ENCODE measurements around the gene TIMM13. TPM values are rescaled to one million over a fixed set of nuclear protein-coding genes. Genes with fewer than 3 reads are reported as not detected.
"Not testable (repeated sequence)": the region's sequence is repeated elsewhere in the genome, so short reads cannot be mapped to it uniquely, and the experiment has no call there.

The TIMM13 gene
- total RNA-seq, 5 donors from 2014 or later (not counting 1 experiment from before 2014, with no cell fraction given), result 22.4 to 50.9 (median 33.7) TPM

DNA sequence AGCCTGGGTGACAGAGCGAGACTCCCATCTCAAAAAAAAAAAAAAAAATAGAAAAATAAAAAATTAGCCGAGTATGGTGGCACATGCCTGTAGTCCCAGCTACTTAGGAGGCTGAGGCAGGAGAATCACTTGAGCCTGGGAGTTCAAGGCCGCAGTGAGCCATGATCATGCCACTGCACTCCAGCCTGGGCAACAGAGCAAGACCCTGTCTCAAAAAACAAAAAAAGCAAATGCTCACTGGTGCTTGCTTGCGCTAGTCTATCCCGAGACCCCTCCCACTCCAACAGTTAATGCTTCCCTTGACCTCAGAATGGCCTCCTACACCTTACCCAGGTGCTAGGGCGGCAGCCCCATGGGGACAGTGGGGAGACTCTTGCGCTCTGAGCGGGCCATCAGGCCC, 9.9 kb downstream of the TIMM13 start:
- H3K36me3 Mint-ChIP-seq; H3K4me3 Mint-ChIP-seq; DNase-seq; H3K27me3 Mint-ChIP-seq; H3K4me1 Mint-ChIP-seq; H3K4me1 ChIP-seq (ENCODE audit: control insufficient read depth in 1 of 2, extremely low read depth in 1 of 2, insufficient read depth in 2 of 2, low read length in 2 of 2); H3K27me3 ChIP-seq (replicated peaks in 1 of 2; ENCODE audit: control insufficient read depth in 2 of 2, extremely low read depth in 1 of 2, insufficient read depth in 2 of 2, low read length in 1 of 2); H3K9me3 Mint-ChIP-seq; H3K27ac ChIP-seq (ENCODE audit: low read length); ATAC-seq (replicated peaks in 1 of 4); CTCF ChIA-PET; H3K4me3 ChIP-seq (ENCODE audit: control insufficient read depth in 1 of 2, extremely low read depth in 1 of 2, low read length in 1 of 2); POLR2A ChIA-PET; H3K36me3 ChIP-seq (ENCODE audit: control insufficient read depth in 2 of 2, extremely low read depth in 1 of 2, insufficient read depth in 1 of 2, low read length in 1 of 2); H3K9me3 ChIP-seq: not testable (repeated sequence)
- WGBS (ENCODE audit: insufficient coverage), result 90% methylated on average over 6 of the region's 8 CpGs
- peak overlapping the region in 1 of 2 donors; percentile 12 for H3K27ac Mint-ChIP-seq

DNA sequence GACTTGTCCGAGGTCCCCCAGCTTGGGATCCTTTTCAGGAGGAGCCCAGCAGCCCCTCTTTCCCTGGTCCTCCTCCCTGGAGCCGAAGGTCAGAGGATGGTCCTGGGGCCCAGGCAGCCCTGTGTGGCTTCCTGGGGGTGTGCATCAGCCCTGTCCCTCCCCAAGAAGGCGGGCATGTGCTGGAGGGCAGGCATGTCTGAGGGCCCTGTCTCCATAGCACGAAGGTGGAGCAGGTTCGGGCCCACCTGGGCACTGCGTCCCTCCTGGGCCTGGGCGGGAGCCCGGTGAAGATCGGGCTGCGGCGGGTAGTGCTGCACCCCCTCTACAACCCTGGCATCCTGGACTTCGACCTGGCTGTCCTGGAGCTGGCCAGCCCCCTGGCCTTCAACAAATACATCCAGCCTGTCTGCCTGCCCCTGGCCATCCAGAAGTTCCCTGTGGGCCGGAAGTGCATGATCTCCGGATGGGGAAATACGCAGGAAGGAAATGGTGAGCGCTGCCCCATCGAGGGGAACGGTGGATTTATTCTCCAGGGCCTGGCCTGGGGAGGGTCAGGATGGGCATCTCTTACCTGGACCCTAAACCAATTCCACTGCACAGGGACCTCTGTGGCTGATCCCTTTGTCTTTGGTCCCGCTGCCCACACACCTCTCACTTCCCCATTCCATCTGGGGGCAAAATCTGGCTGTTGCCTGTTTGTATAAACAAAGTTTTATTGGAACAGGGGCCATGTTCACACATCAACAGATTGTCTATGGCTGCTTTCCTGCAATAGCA, 10.9 kb downstream of the TIMM13 start:
- no peaks in the 10 kb centered on the region for H3K4me1 Mint-ChIP-seq
- no peak overlapping the region for H3K27ac ChIP-seq (ENCODE audit: low read length)
- H3K4me3 Mint-ChIP-seq, result no peak overlapping the region
- no peak overlapping the region for H3K27ac Mint-ChIP-seq
- H3K27me3 ChIP-seq (replicated peaks in 1 of 2; ENCODE audit: control insufficient read depth in 2 of 2, extremely low read depth in 1 of 2, insufficient read depth in 2 of 2, low read length in 1 of 2), result no peaks in the 10 kb centered on the region
- ATAC-seq (replicated peaks in 1 of 4) (no peak), DNase-seq (no peak)
- H3K36me3 Mint-ChIP-seq, result no peaks in the 10 kb centered on the region
- ChIA-PET CTCF (no interaction called here), POLR2A (no interaction called here)
- 91% methylated on average over 19 of the region's 19 CpGs for WGBS (ENCODE audit: insufficient coverage)
- no peaks in the 10 kb centered on the region for H3K9me3 Mint-ChIP-seq
- no peaks in the 10 kb centered on the region for H3K9me3 ChIP-seq
- no peaks in the 10 kb centered on the region for H3K4me1 ChIP-seq (ENCODE audit: control insufficient read depth in 1 of 2, extremely low read depth in 1 of 2, insufficient read depth in 2 of 2, low read length in 2 of 2)
- no peaks in the 10 kb centered on the region for H3K27me3 Mint-ChIP-seq
- H3K4me3 ChIP-seq (ENCODE audit: control insufficient read depth in 1 of 2, extremely low read depth in 1 of 2, low read length in 1 of 2), result no peak overlapping the region
- H3K36me3 ChIP-seq (ENCODE audit: control insufficient read depth in 2 of 2, extremely low read depth in 1 of 2, insufficient read depth in 1 of 2, low read length in 1 of 2), result peaks cover 0 to 4% of the 10 kb centered on the region in 2 donors

DNA sequence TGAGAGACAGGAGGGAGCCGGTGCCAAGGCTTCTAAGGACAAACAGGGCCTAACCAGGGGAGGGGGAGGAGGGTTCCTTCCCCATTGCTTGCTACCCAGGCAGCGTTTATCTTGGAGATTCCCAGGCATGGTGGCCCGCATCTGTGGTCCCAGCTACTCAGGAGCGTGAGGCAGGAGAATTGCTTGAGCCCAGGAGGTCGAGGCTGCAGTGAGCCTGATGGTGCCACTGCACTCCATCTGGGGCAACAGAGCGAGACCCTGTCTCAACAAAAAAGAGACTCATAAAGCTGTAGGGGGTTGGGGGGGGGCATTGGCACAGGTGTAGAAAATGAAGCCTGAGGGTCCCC, 11.4 kb downstream of the TIMM13 start:
- POLR2A ChIA-PET, result no interaction called here
- Mint-ChIP-seq H3K36me3 (no peaks in the 10 kb centered on the region), H3K27ac (no peak overlapping the region), H3K9me3 (no peaks in the 10 kb centered on the region), H3K4me3 (no peak overlapping the region), H3K27me3 (peaks cover 0 to under 1% of the 10 kb centered on the region in 2 donors), H3K4me1 (no peaks in the 10 kb centered on the region)
- 88% methylated on average over 5 of the region's 6 CpGs for WGBS (ENCODE audit: insufficient coverage)
- Histone ChIP-seq H3K4me3 (ENCODE audit: control insufficient read depth in 1 of 2, extremely low read depth in 1 of 2, low read length in 1 of 2) (no peak overlapping the region), H3K36me3 (ENCODE audit: control insufficient read depth in 2 of 2, extremely low read depth in 1 of 2, insufficient read depth in 1 of 2, low read length in 1 of 2) (peaks cover 0 to 4% of the 10 kb centered on the region in 2 donors), H3K27ac (ENCODE audit: low read length) (no peak overlapping the region), H3K9me3 (no peaks in the 10 kb centered on the region), H3K27me3 (replicated peaks in 1 of 2; ENCODE audit: control insufficient read depth in 2 of 2, extremely low read depth in 1 of 2, insufficient read depth in 2 of 2, low read length in 1 of 2) (peaks cover 0 to under 1% of the 10 kb centered on the region in 2 experiments), H3K4me1 (ENCODE audit: control insufficient read depth in 1 of 2, extremely low read depth in 1 of 2, insufficient read depth in 2 of 2, low read length in 2 of 2) (no peaks in the 10 kb centered on the region)
- CTCF ChIA-PET, result interaction anchor here in 1 of 2 donors (0.5 kb wide), 1 partner anchor 22 kb away, joined by 8 read pairs; no protein-coding TSS in a partner anchor
- DNase-seq (no peak), ATAC-seq (replicated peaks in 1 of 4) (no peak)

DNA sequence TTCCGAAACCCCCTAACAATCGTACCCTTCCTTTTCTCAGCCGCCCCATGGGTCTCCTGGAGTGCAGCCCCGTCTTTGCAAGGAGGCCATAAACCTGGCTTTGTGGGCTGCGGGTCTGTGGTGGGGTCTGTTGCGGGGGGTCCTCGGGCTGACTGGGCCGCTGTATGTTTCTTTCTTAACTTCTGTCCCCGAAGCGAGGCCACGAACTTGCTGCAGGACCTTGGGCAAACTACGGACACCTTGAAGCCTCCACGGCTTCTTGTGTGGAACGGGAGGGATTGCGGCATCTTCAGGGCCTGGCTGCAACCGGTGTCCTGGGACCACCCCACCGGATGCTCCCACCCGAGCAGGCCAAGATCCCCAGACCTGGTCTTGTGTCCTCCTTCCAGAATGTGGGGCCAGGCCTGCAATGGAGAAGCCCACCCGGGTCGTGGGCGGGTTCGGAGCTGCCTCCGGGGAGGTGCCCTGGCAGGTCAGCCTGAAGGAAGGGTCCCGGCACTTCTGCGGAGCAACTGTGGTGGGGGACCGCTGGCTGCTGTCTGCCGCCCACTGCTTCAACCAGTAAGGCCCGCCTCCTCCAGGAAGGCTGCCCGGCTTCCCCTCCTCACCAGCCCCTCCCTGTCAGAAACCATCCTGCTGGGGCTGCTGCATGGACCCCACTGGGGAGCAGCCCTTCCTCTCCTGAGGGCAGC, 12.0 kb downstream of the TIMM13 start:
- Histone ChIP-seq H3K36me3 (ENCODE audit: control insufficient read depth in 2 of 2, extremely low read depth in 1 of 2, insufficient read depth in 1 of 2, low read length in 1 of 2) (peaks cover 0 to 4% of the 10 kb centered on the region in 2 donors), H3K27me3 (replicated peaks in 1 of 2; ENCODE audit: control insufficient read depth in 2 of 2, extremely low read depth in 1 of 2, insufficient read depth in 2 of 2, low read length in 1 of 2) (peaks cover 0 to 6% of the 10 kb centered on the region in 2 experiments), H3K4me1 (ENCODE audit: control insufficient read depth in 1 of 2, extremely low read depth in 1 of 2, insufficient read depth in 2 of 2, low read length in 2 of 2) (no peaks in the 10 kb centered on the region), H3K27ac (ENCODE audit: low read length) (no peak overlapping the region), H3K4me3 (ENCODE audit: control insufficient read depth in 1 of 2, extremely low read depth in 1 of 2, low read length in 1 of 2) (no peak overlapping the region), H3K9me3 (no peaks in the 10 kb centered on the region)
- H3K36me3 Mint-ChIP-seq, result no peaks in the 10 kb centered on the region
- no peaks in the 10 kb centered on the region for H3K9me3 Mint-ChIP-seq
- no peak for ATAC-seq (replicated peaks in 1 of 4)
- 94% methylated on average over 22 of the region's 29 CpGs for WGBS (ENCODE audit: insufficient coverage)
- no peaks in the 10 kb centered on the region for H3K4me1 Mint-ChIP-seq
- ChIA-PET CTCF (interaction anchor here in 1 of 2 donors (0.5 kb wide), 1 partner anchor 22 kb away, joined by 8 read pairs; no protein-coding TSS in a partner anchor), POLR2A (no interaction called here)
- H3K27me3 Mint-ChIP-seq, result peaks cover 0 to 5% of the 10 kb centered on the region in 2 donors
- no peak overlapping the region for H3K27ac Mint-ChIP-seq
- no peak for DNase-seq
- no peak overlapping the region for H3K4me3 Mint-ChIP-seq

DNA sequence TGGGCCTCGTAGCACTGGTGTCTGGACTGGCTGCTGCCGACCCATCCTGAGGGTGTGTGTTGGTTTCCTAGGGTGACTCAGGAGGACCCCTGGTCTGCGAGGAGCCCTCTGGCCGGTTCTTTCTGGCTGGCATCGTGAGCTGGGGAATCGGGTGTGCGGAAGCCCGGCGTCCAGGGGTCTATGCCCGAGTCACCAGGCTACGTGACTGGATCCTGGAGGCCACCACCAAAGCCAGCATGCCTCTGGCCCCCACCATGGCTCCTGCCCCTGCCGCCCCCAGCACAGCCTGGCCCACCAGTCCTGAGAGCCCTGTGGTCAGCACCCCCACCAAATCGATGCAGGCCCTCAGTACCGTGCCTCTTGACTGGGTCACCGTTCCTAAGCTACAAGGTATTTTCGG, 13.8 kb downstream of the TIMM13 start:
- Histone ChIP-seq H3K9me3 (no peaks in the 10 kb centered on the region), H3K36me3 (ENCODE audit: control insufficient read depth in 2 of 2, extremely low read depth in 1 of 2, insufficient read depth in 1 of 2, low read length in 1 of 2) (peaks cover 0 to 4% of the 10 kb centered on the region in 2 donors), H3K4me3 (ENCODE audit: control insufficient read depth in 1 of 2, extremely low read depth in 1 of 2, low read length in 1 of 2) (no peak overlapping the region), H3K4me1 (ENCODE audit: control insufficient read depth in 1 of 2, extremely low read depth in 1 of 2, insufficient read depth in 2 of 2, low read length in 2 of 2) (no peaks in the 10 kb centered on the region), H3K27ac (ENCODE audit: low read length) (no peak overlapping the region), H3K27me3 (replicated peaks in 1 of 2; ENCODE audit: control insufficient read depth in 2 of 2, extremely low read depth in 1 of 2, insufficient read depth in 2 of 2, low read length in 1 of 2) (peaks cover 0 to 20% of the 10 kb centered on the region in 2 experiments)
- H3K27me3 Mint-ChIP-seq, result peaks cover 6 to 12% of the 10 kb centered on the region in 2 donors
- WGBS (ENCODE audit: insufficient coverage), result 97% methylated on average over 15 of the region's 16 CpGs
- no peak overlapping the region for H3K4me3 Mint-ChIP-seq
- ChIA-PET CTCF (no interaction called here), POLR2A (no interaction called here)
- H3K4me1 Mint-ChIP-seq, result no peaks in the 10 kb centered on the region
- no peaks in the 10 kb centered on the region for H3K9me3 Mint-ChIP-seq
- DNase-seq, result no peak
- no peaks in the 10 kb centered on the region for H3K36me3 Mint-ChIP-seq
- no peak for ATAC-seq (replicated peaks in 1 of 4)
- no peak overlapping the region for H3K27ac Mint-ChIP-seq

DNA sequence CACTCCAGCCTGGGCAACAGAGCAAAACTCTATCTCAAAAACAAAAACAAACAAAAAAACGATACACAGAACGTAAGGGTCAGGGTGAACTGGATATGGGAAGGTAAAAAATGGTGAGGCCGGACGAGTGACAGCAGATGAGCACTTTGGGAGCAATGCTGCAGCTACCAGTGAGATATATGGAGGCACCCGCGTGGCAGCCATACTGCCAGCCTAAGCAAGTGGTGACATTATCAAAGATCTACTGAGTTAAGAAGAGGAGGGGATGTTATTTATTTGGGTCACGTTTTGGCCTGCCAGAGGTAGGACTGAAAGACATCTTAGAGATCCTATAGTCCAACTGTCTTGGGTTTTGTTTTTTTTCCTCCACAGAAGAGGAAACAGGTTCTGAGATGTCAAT, 14.2 kb downstream of the TIMM13 start:
- ChIA-PET POLR2A (no interaction called here), CTCF (no interaction called here)
- H3K36me3 Mint-ChIP-seq, result no peaks in the 10 kb centered on the region
- no peak overlapping the region for H3K27ac ChIP-seq (ENCODE audit: low read length)
- no peaks in the 10 kb centered on the region for H3K4me1 ChIP-seq (ENCODE audit: control insufficient read depth in 1 of 2, extremely low read depth in 1 of 2, insufficient read depth in 2 of 2, low read length in 2 of 2)
- peaks cover 6 to 12% of the 10 kb centered on the region in 2 donors for H3K27me3 Mint-ChIP-seq
- H3K27me3 ChIP-seq (replicated peaks in 1 of 2; ENCODE audit: control insufficient read depth in 2 of 2, extremely low read depth in 1 of 2, insufficient read depth in 2 of 2, low read length in 1 of 2), result peaks cover 0 to 22% of the 10 kb centered on the region in 2 experiments
- ATAC-seq (replicated peaks in 1 of 4) (no peak), DNase-seq (no peak)
- peaks cover 0 to 4% of the 10 kb centered on the region in 2 donors for H3K36me3 ChIP-seq (ENCODE audit: control insufficient read depth in 2 of 2, extremely low read depth in 1 of 2, insufficient read depth in 1 of 2, low read length in 1 of 2)
- no peak overlapping the region for H3K27ac Mint-ChIP-seq
- no peak overlapping the region for H3K4me3 ChIP-seq (ENCODE audit: control insufficient read depth in 1 of 2, extremely low read depth in 1 of 2, low read length in 1 of 2)
- WGBS (ENCODE audit: insufficient coverage), result 93% methylated on average over 4 of the region's 7 CpGs
- no peaks in the 10 kb centered on the region for H3K4me1 Mint-ChIP-seq
- H3K9me3 ChIP-seq, result no peaks in the 10 kb centered on the region
- no peaks in the 10 kb centered on the region for H3K9me3 Mint-ChIP-seq
- no peak overlapping the region for H3K4me3 Mint-ChIP-seq

All from T-cell (primary cell).